Smooth muscle cell (in vitro differentiated cells): ENCODE measurements around the gene TBC1D5. TPM values are rescaled to one million over a fixed set of nuclear protein-coding genes. Genes with fewer than 3 reads are reported as not detected.

Source experiments
- DNase-seq: peaks from one replicate; lab custom pipeline; 2025; ENCODE audit not compliant: unreplicated experiment; lab: John Stamatoyannopoulos, UW
- H2AFZ ChIP-seq: fragments of 200-600 bp; sonication (generic); 2 replicates; pipeline ENCODE4 v1.6.0; 2016; ENCODE audit warnings: antibody characterized with exemption, low read depth, mild to moderate bottlenecking
- H3F3A ChIP-seq: fragments of 200-600 bp; sonication (generic); 2 replicates; pipeline ENCODE4 v1.6.0; 2017; ENCODE audit warnings: antibody characterized with exemption, low read depth
- H3K27ac ChIP-seq: fragments of 200-600 bp; sonication (generic); 2 replicates; pipeline ENCODE4 v1.5.1; 2016; ENCODE audit warnings: low read depth, mild to moderate bottlenecking
- H3K27me3 ChIP-seq: fragments of 200-600 bp; sonication (generic); 2 replicates; pipeline ENCODE4 v1.6.1; 2016; ENCODE audit warnings: low read depth, mild to moderate bottlenecking
- H3K36me3 ChIP-seq: fragments of 200-600 bp; sonication (generic); 2 replicates; pipeline ENCODE4 v1.5.1; 2016; ENCODE audit warnings: low read depth
- H3K4me1 ChIP-seq: fragments of 200-600 bp; sonication (generic); 2 replicates; pipeline ENCODE4 v1.5.1; 2016; ENCODE audit warnings: low read depth
- H3K4me2 ChIP-seq: fragments of 200-600 bp; sonication (generic); 2 replicates; pipeline ENCODE4 v1.6.0; 2016; ENCODE audit warnings: mild to moderate bottlenecking
- H3K4me3 ChIP-seq: fragments of 200-600 bp; sonication (generic); 2 replicates; pipeline ENCODE4 v1.5.1; 2016; ENCODE audit warnings: mild to moderate bottlenecking
- H3K79me2 ChIP-seq: fragments of 200-600 bp; sonication (generic); 2 replicates; pipeline ENCODE4 v1.6.0; 2016; ENCODE audit warnings: low read depth, mild to moderate bottlenecking
- H3K9ac ChIP-seq: fragments of 200-600 bp; sonication (generic); 2 replicates; pipeline ENCODE4 v1.6.0; 2016; ENCODE audit warnings: low read depth
- H3K9me3 ChIP-seq: fragments of 200-600 bp; sonication (generic); replicated peaks from 2 replicates; pipeline ENCODE4 v1.5.1; 2016; ENCODE audit warnings: low read depth
- H4K20me1 ChIP-seq: fragments of 200-600 bp; sonication (generic); 2 replicates; pipeline ENCODE4 v1.6.0; 2016; ENCODE audit warnings: low read depth
- WGBS: methylation state at CpG from one replicate; pipeline ENCODE4 v1.1.7; 2016; ENCODE audit warnings: low lambda C conversion rate; 5-methylcytosine and 5-hydroxymethylcytosine counted together
- polyA plus RNA-seq: library from polyadenylated mRNA; unstranded; fragments of >200 nt; fragmentation: Nextera tagmentation; extraction: Ambion mirVana; gene quantifications from 2 replicates; pipeline ENCODE4 v1.2.1, GENCODE V29; 2016
- total RNA-seq: library from RNA; depleted of rRNA; stranded (reverse); fragments of >200 nt; gene quantifications from 2 replicates; pipeline ENCODE4 v1.2.3, GENCODE V29; 2014
- TF ChIP-seq, protein P1 (sequence below): fragments of 200-600 bp; sonication (generic); IDR thresholded peaks from 2 replicates; pipeline ENCODE4 v1.5.1; 2017; ENCODE audit warnings: borderline replicate concordance, mild to moderate bottlenecking, antibody characterized with exemption; ENCODE audit not compliant: insufficient read depth, poor library complexity, severe bottlenecking

TBC1D5 gene
- total and polyA plus RNA-seq, 2 experiments from 2014 or later: 14.6 to 35.3 TPM

GRCh38 chr3:17333893-17334292 lies 408.5 kb downstream of the TBC1D5 start:
- Histone ChIP-seq H3K4me3 (no peak overlapping the region), H3K36me3 (no peaks in the 10 kb centered on the region), H3K9ac (no peak overlapping the region), H3K9me3 (no peaks in the 10 kb centered on the region), H3K27ac (no peak overlapping the region), H3F3A (no peaks in the 10 kb centered on the region), H2AFZ (no peak overlapping the region), H3K27me3 (no peaks in the 10 kb centered on the region), H4K20me1 (no peaks in the 10 kb centered on the region), H3K4me2 (no peak overlapping the region), H3K4me1 (no peaks in the 10 kb centered on the region), H3K79me2 (no peaks in the 10 kb centered on the region)
- TF ChIP-seq, protein P1, sequence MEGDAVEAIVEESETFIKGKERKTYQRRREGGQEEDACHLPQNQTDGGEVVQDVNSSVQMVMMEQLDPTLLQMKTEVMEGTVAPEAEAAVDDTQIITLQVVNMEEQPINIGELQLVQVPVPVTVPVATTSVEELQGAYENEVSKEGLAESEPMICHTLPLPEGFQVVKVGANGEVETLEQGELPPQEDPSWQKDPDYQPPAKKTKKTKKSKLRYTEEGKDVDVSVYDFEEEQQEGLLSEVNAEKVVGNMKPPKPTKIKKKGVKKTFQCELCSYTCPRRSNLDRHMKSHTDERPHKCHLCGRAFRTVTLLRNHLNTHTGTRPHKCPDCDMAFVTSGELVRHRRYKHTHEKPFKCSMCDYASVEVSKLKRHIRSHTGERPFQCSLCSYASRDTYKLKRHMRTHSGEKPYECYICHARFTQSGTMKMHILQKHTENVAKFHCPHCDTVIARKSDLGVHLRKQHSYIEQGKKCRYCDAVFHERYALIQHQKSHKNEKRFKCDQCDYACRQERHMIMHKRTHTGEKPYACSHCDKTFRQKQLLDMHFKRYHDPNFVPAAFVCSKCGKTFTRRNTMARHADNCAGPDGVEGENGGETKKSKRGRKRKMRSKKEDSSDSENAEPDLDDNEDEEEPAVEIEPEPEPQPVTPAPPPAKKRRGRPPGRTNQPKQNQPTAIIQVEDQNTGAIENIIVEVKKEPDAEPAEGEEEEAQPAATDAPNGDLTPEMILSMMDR: no peak
- DNase-seq: no peak
- WGBS: 72% methylated on average over 2 of the region's 2 CpGs

DNA sequence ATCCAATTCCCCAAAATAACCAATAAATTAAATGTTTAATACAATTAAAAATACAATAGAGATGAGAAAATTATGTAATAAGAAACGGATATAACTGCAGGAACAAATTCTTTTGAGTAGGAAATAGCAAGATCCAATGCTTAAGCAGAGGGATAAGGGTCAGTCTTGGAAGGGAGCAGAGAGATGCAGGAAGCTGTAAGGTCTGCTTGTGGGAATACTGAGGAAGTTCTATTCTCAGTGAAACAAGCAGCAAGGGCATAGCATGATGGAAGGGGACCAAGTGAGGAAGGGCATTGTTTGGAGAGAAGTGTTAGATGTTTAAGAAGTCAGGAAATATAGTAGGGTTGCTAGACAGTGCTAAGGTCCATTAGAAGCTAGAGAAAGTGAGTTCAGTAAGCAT lies 409.0 kb downstream of the TBC1D5 start:
- no peak overlapping the region for H2AFZ ChIP-seq
- H3K79me2 ChIP-seq: no peaks in the 10 kb centered on the region
- no peak overlapping the region for H3K9ac ChIP-seq
- no peak overlapping the region for H3K4me2 ChIP-seq
- no peaks in the 10 kb centered on the region for H3F3A ChIP-seq
- no peaks in the 10 kb centered on the region for H3K9me3 ChIP-seq
- TF ChIP-seq, protein P1: no peak
- H3K4me1 ChIP-seq: no peaks in the 10 kb centered on the region
- H4K20me1 ChIP-seq: no peaks in the 10 kb centered on the region
- DNase-seq: no peak
- no peak overlapping the region for H3K4me3 ChIP-seq
- 94% methylated on average over 1 of the region's 1 CpG for WGBS
- no peaks in the 10 kb centered on the region for H3K36me3 ChIP-seq
- no peaks in the 10 kb centered on the region for H3K27me3 ChIP-seq
- H3K27ac ChIP-seq: no peak overlapping the region

DNA sequence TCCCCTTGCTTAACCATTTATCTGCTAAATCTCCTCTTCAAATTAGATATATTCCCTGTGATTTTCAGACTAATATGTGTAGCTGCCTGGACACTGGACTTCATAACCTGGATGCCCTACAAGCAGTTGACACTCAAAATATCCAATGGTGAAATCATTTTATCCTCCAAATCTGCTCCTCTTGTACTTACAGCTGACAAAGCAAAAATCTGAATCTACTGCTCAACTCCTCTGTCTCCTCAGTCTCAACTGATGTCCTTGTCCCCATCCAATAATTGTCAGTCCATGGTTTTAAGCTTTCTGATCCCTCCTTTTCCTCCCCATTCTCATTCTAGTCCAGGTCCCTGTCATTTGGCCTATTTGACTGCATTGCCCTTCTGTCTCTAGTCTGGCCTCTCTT lies 411.8 kb downstream of the TBC1D5 start:
- no peak overlapping the region for H3K4me2 ChIP-seq
- H3K36me3 ChIP-seq: no peaks in the 10 kb centered on the region
- no peak for DNase-seq
- no peak overlapping the region for H3K9ac ChIP-seq
- no peaks in the 10 kb centered on the region for H3K4me1 ChIP-seq
- H4K20me1 ChIP-seq: no peaks in the 10 kb centered on the region
- no peaks in the 10 kb centered on the region for H3K27me3 ChIP-seq
- H3K4me3 ChIP-seq: no peak overlapping the region
- TF ChIP-seq, protein P1: no peak
- no peaks in the 10 kb centered on the region for H3F3A ChIP-seq
- no peak overlapping the region for H2AFZ ChIP-seq
- no peaks in the 10 kb centered on the region for H3K79me2 ChIP-seq
- H3K27ac ChIP-seq: no peak overlapping the region
- H3K9me3 ChIP-seq: no peaks in the 10 kb centered on the region

- Histone ChIP-seq H3K9ac (no peak overlapping the region), H3K4me2 (no peak overlapping the region), H3K27me3 (no peaks in the 10 kb centered on the region), H3K4me1 (no peaks in the 10 kb centered on the region), H3F3A (no peaks in the 10 kb centered on the region), H2AFZ (no peak overlapping the region), H3K9me3 (no peaks in the 10 kb centered on the region), H4K20me1 (no peaks in the 10 kb centered on the region), H3K79me2 (no peaks in the 10 kb centered on the region), H3K4me3 (no peak overlapping the region), H3K27ac (no peak overlapping the region), H3K36me3 (no peaks in the 10 kb centered on the region)
- DNase-seq: no peak
- TF ChIP-seq, protein P1: no peak
- WGBS: 100% methylated on average over 1 of the region's 1 CpG
Measured at GRCh38 chr3:17329927-17330326, 412.5 kb downstream of the TBC1D5 start.
